B cell (primary cell): ENCODE measurements around the gene NT5M. TPM values are rescaled to one million over a fixed set of nuclear protein-coding genes. Genes with fewer than 3 reads are reported as not detected.

Experiments
- ATAC-seq: fragments of 200-7000 bp; cut with Tn5 transposase; one replicate; pipeline ENCODE4 v1.10.0; 2021; ENCODE audit warnings: low read depth, mild to moderate bottlenecking, moderate number of reproducible peaks, moderate library complexity
- CTCF ChIA-PET: fragments of 350-600 bp; sonication (Branson Sonifier 250); formaldehyde crosslinking; loops from one replicate; lab custom pipeline; 2021; ENCODE audit warnings: antibody characterized with exemption, inconsistent platforms; lab: Charles Lee
- POLR2A ChIA-PET: fragments of 350-600 bp; sonication (Branson Sonifier 250); formaldehyde crosslinking; loops from one replicate; lab custom pipeline; 2021; ENCODE audit warnings: antibody characterized with exemption; lab: Charles Lee
- DNase-seq: peaks from one replicate; pipeline ENCODE4 v3.0.0; 2013
- H2AFZ ChIP-seq: 2 replicates; pipeline ENCODE4 v1.6.1; 2012; ENCODE audit warnings: mild to moderate bottlenecking, low read depth, low read length; ENCODE audit not compliant: insufficient read depth, poor library complexity, severe bottlenecking
- H3K27ac ChIP-seq, 2 donors: 1 replicate in 1 of 2; 2 replicates in 1 of 2; pipeline ENCODE4 v1.5.1; 2012 to 2013; ENCODE audit warnings: low read length in 2 of 2, mild to moderate bottlenecking in 2 of 2, moderate library complexity in 1 of 2
- H3K27me3 ChIP-seq, 4 experiments: fragments of 200-600 bp in 1 of 4; sonication (generic) in 1 of 4; replicated peaks in 1 of 4; 1 replicate in 2 of 4; 2 replicates in 2 of 4; pipeline versions ENCODE4 v1.6.1 to v1.7.0; 2013 to 2016; ENCODE audit warnings: low read length in 3 of 4, mild to moderate bottlenecking in 2 of 4, mixed read lengths in 1 of 4, moderate library complexity in 1 of 4; ENCODE audit not compliant: insufficient read depth in 4 of 4, control insufficient read depth in 3 of 4; ENCODE audit errors: control extremely low read depth in 1 of 4
- H3K36me3 ChIP-seq, 2 experiments: replicated peaks in 1 of 2; 1 replicate in 1 of 2; 2 replicates in 1 of 2; pipeline versions ENCODE4 v1.6.1 to v1.7.1; 2013; ENCODE audit warnings: low read length in 1 of 2; ENCODE audit not compliant: insufficient read depth in 2 of 2, control insufficient read depth in 1 of 2; ENCODE audit errors: control extremely low read depth in 1 of 2, extremely low read depth in 1 of 2
- H3K4me1 ChIP-seq, 2 donors: fragments of 200-600 bp in 1 of 2; sonication (generic) in 1 of 2; 1 replicate in 1 of 2; 2 replicates in 1 of 2; pipeline versions ENCODE4 v1.5.1 to v1.6.1; 2013 to 2017; ENCODE audit warnings: low read length in 2 of 2; ENCODE audit not compliant: control insufficient read depth in 2 of 2, insufficient read depth in 2 of 2
- H3K4me2 ChIP-seq: replicated peaks from 2 replicates; pipeline ENCODE3; 2012; ENCODE audit warnings: mild to moderate bottlenecking, low read depth, low read length; ENCODE audit not compliant: poor library complexity, severe bottlenecking
- H3K4me3 ChIP-seq, 5 experiments: fragments of 200-600 bp in 1 of 5; sonication (generic) in 1 of 5; 1 replicate in 3 of 5; 2 replicates in 2 of 5; pipeline versions ENCODE4 v1.5.1 to v1.7.0; 2011 to 2016; ENCODE audit warnings: low read length in 4 of 5, mild to moderate bottlenecking in 4 of 5, low read depth in 2 of 5, control low read depth in 1 of 5, moderate library complexity in 1 of 5; ENCODE audit not compliant: insufficient read depth in 1 of 5; ENCODE audit errors: control extremely low read depth in 1 of 5, extremely low read depth in 1 of 5
- H3K79me2 ChIP-seq: fragments of 200-600 bp; sonication (generic); one replicate; pipeline ENCODE4 v1.6.0; 2016; ENCODE audit warnings: low read length; ENCODE audit not compliant: control insufficient read depth, insufficient read depth
- H3K9ac ChIP-seq: fragments of 200-600 bp; sonication (generic); 2 replicates; pipeline ENCODE4 v1.6.1; 2017; ENCODE audit warnings: mild to moderate bottlenecking, low read length, moderate library complexity
- H3K9me3 ChIP-seq, 3 donors: one replicate each; pipeline versions ENCODE4 v1.6.1 to v1.7.1; 2013; ENCODE audit warnings: low read length in 2 of 3; ENCODE audit not compliant: control insufficient read depth in 2 of 3, insufficient read depth in 1 of 3; ENCODE audit errors: control extremely low read depth in 1 of 3
- H4K20me1 ChIP-seq: 2 replicates; pipeline ENCODE4 v1.6.0; 2012; ENCODE audit warnings: mild to moderate bottlenecking, low read length; ENCODE audit not compliant: insufficient read depth, control insufficient read depth, poor library complexity, severe bottlenecking
- H3K27ac Mint-ChIP-seq: one replicate; pipeline ENCODE4 v1.8.0; 2021; ENCODE audit warnings: mixed read lengths
- H3K27me3 Mint-ChIP-seq: one replicate; pipeline ENCODE4 v1.8.0; 2021; ENCODE audit warnings: mixed read lengths
- H3K4me1 Mint-ChIP-seq: one replicate; pipeline ENCODE4 v1.8.0; 2021; ENCODE audit warnings: mixed read lengths
- H3K4me3 Mint-ChIP-seq: one replicate; pipeline ENCODE4 v1.8.0; 2021; ENCODE audit warnings: mixed read lengths
- H3K9me3 Mint-ChIP-seq: one replicate; pipeline ENCODE4 v1.8.0; 2022; ENCODE audit warnings: mixed read lengths; ENCODE audit not compliant: insufficient read depth
- CTCF ChIP-seq: fragments of 200-600 bp; IDR thresholded peaks from one replicate; pipeline ENCODE4 v1.8.0; 2022; ENCODE audit warnings: antibody characterized with exemption, mild to moderate bottlenecking
- EZH2 ChIP-seq: IDR thresholded peaks from 2 replicates; pipeline ENCODE4 v1.6.1; 2012; ENCODE audit warnings: borderline replicate concordance, low read depth, mild to moderate bottlenecking, moderate library complexity, low read length; ENCODE audit not compliant: insufficient read depth, poor library complexity, severe bottlenecking
- WGBS: methylation state at CpG from one replicate; pipeline ENCODE4 v1.1.5; 2013; ENCODE audit warnings: missing lambda C conversion rate; ENCODE audit not compliant: insufficient coverage; 5-methylcytosine and 5-hydroxymethylcytosine counted together
- intact Hi-C: fragments of 100-400 bp; cut with micrococcal nuclease; formaldehyde crosslinking; loops from one replicate; pipeline ENCODE4 v1.10.0; 2022
- polyA plus RNA-seq: library from polyadenylated mRNA; depleted of rRNA; stranded (reverse); fragments of >200 nt; gene quantifications from 2 replicates; pipeline ENCODE4 v1.2.3, GENCODE V29; 2012
- total RNA-seq, 2 donors: library from RNA; stranded (reverse); fragments of 120-200 nt in 1 of 2; gene quantifications; 1 replicate in 1 of 2; 2 replicates in 1 of 2; pipeline versions ENCODE4 v1.2.3 to v1.2.4, GENCODE V29; 2013 to 2022

Gene NT5M
- total and polyA plus RNA-seq, 2 donors (not counting 1 experiment from before 2014, with no cell fraction given), result 0.40 to 0.47 TPM

- POLR2A ChIA-PET, result no interaction called here
- ATAC-seq, result no peak
- no peak for TF ChIP-seq CTCF
- TF ChIP-seq EZH2, result no peak
Observed at GRCh38 chr17:17320911-17321220, 17.7 kb downstream of the NT5M start.

DNA sequence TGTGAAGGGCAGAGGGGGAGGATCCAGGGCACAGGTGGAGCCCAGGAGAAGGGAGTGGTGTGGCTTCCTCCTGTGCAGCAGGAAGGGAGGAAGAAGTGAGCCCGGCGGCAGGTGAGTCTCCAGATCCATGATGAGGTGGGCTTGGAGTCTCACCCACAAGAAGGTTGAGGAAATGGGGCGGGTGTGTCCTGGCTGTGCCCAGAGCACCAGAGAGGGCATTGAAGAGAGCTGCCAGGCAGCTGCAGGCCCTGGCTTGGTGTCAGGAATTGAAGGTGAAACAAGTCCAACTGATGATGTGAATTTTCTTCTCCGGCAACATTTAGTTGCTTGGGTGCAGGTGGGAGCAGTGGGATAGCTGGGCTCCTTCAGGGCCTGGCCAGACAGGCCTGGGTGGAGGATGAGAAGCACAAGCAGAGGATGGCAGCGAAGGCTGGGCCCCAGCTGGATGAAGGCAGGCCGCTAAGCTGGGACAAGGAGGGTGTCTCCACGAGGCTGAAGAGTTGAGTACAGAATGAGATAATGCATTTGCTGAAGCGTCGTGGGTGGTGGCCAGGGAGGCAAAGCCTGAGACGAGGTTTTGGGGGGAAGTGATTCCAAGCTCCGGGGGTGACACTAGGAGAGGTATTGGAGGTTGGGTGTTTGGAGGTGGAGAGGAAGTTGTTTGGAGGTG, 18.3 kb downstream of the NT5M start:
- intact Hi-C loops, result no loop called here
- TF ChIP-seq EZH2 (no peak), CTCF (no peak)
- DNase-seq (no peak), ATAC-seq (no peak)
- CTCF ChIA-PET, result interaction anchor here (0.5 kb wide), 1 partner anchor 130 kb away, joined by 3 read pairs; no protein-coding TSS in a partner anchor
- no peaks in the 10 kb centered on the region for H3K27me3 ChIP-seq
- POLR2A ChIA-PET, result no interaction called here
- no peaks in the 10 kb centered on the region for H3K79me2 ChIP-seq
- H3K36me3 ChIP-seq, result no peaks in the 10 kb centered on the region
- no peak overlapping the region for H2AFZ ChIP-seq
- no peak overlapping the region for H3K4me3 ChIP-seq
- H3K9ac ChIP-seq, result no peak overlapping the region
- H3K9me3 Mint-ChIP-seq, result no peaks in the 10 kb centered on the region
- no peak overlapping the region for H3K27ac ChIP-seq
- H3K4me2 ChIP-seq, result no peak overlapping the region
- no peaks in the 10 kb centered on the region for H3K4me1 ChIP-seq
- no peaks in the 10 kb centered on the region for H3K9me3 ChIP-seq
- no peaks in the 10 kb centered on the region for H3K27me3 Mint-ChIP-seq
- WGBS, result 94% methylated on average over 11 of the region's 11 CpGs
- H3K4me3 Mint-ChIP-seq, result no peak overlapping the region
- H3K4me1 Mint-ChIP-seq, result no peaks in the 10 kb centered on the region
- no peak overlapping the region for H3K27ac Mint-ChIP-seq
- H4K20me1 ChIP-seq, result no peaks in the 10 kb centered on the region

More at GRCh38 chr17:17320911-17321220, 17.7 kb downstream of the NT5M start:
- CTCF ChIA-PET, result no interaction called here
- Mint-ChIP-seq H3K4me3 (no peak overlapping the region), H3K27me3 (no peaks in the 10 kb centered on the region), H3K27ac (no peak overlapping the region), H3K9me3 (no peaks in the 10 kb centered on the region), H3K4me1 (no peaks in the 10 kb centered on the region)
- Histone ChIP-seq H4K20me1 (no peaks in the 10 kb centered on the region), H3K36me3 (no peaks in the 10 kb centered on the region), H3K79me2 (no peaks in the 10 kb centered on the region), H3K27me3 (no peaks in the 10 kb centered on the region), H3K4me1 (no peaks in the 10 kb centered on the region), H3K9me3 (no peaks in the 10 kb centered on the region), H2AFZ (no peak overlapping the region), H3K4me2 (no peak overlapping the region), H3K9ac (no peak overlapping the region), H3K27ac (no peak overlapping the region), H3K4me3 (no peak overlapping the region)
- intact Hi-C loops, result no loop called here
- WGBS, result 98% methylated on average over 9 of the region's 10 CpGs
- DNase-seq, result no peak
